SK-N-SH (cell line): ENCODE results near the gene BHMT. TPM values are rescaled to one million over a fixed set of nuclear protein-coding genes. Genes with fewer than 3 reads are reported as not detected.

Experiments
- CTCF ChIA-PET: fragments of 300-600, 350-600 bp; formaldehyde crosslinking; extraction: SDS; loops from one replicate; lab custom pipeline; 2021; lab: Yijun Ruan, JAX
- POLR2A ChIA-PET: fragments of 350-600 bp; sonication (Branson Sonifier 250); formaldehyde crosslinking; extraction: SDS; loops from one replicate; lab custom pipeline; 2020; ENCODE audit warnings: antibody characterized with exemption, inconsistent platforms; lab: Yijun Ruan, JAX
- DNase-seq: peaks from one replicate; pipeline ENCODE4 v3.0.0; 2012
- H2AFZ ChIP-seq: fragments of 200-600 bp; sonication (generic); 2 replicates; pipeline ENCODE4 v1.8.1; 2016; ENCODE audit warnings: antibody characterized with exemption, mild to moderate bottlenecking, low read depth
- H3F3A ChIP-seq: fragments of 200-600 bp; sonication (generic); replicated peaks from 2 replicates; pipeline ENCODE3; 2016; ENCODE audit warnings: antibody characterized with exemption, mild to moderate bottlenecking; ENCODE audit not compliant: insufficient read depth
- H3K27ac ChIP-seq, 2 experiments: fragments of 200-500 bp in 1 of 2; fragments of 200-600 bp in 1 of 2; sonication (Bioruptor generic) in 1 of 2; sonication (generic), shearing (Covaris generic) in 1 of 2; 2 replicates each; pipeline versions ENCODE4 v1.5.1 to v1.6.1; 2014 to 2016; ENCODE audit warnings: low read depth in 2 of 2, inconsistent platforms in 1 of 2, low read length in 1 of 2, mild to moderate bottlenecking in 1 of 2, mixed read lengths in 1 of 2
- H3K27me3 ChIP-seq: fragments of 200-600 bp; sonication (generic), shearing (Covaris generic); 2 replicates; pipeline ENCODE4 v1.6.1; 2016; ENCODE audit warnings: mixed run types; ENCODE audit not compliant: insufficient read depth
- H3K36me3 ChIP-seq, 2 experiments: fragments of 200-500 bp in 1 of 2; fragments of 200-600 bp in 1 of 2; sonication (Bioruptor generic) in 1 of 2; sonication (generic) in 1 of 2; replicated peaks in 1 of 2; 2 replicates each; pipeline versions ENCODE3 to v1.5.1; 2014 to 2016; ENCODE audit warnings: low read length in 1 of 2, mild to moderate bottlenecking in 1 of 2; ENCODE audit not compliant: insufficient read depth in 2 of 2, control insufficient read depth in 1 of 2
- H3K4me1 ChIP-seq, 2 experiments: fragments of 200-500 bp in 1 of 2; fragments of 200-600 bp in 1 of 2; sonication (Bioruptor generic) in 1 of 2; sonication (generic), shearing (Covaris generic) in 1 of 2; 2 replicates each; pipeline versions ENCODE4 v1.5.1 to v1.6.1; 2014 to 2016; ENCODE audit warnings: low read depth in 1 of 2, low read length in 1 of 2, mixed run types in 1 of 2; ENCODE audit not compliant: insufficient read depth in 2 of 2, control insufficient read depth in 1 of 2
- H3K4me2 ChIP-seq: fragments of 200-600 bp; sonication (generic), shearing (Covaris generic); 2 replicates; pipeline ENCODE4 v1.6.1; 2017; ENCODE audit warnings: mixed run types
- H3K4me3 ChIP-seq, 2 experiments: fragments of 200-500 bp in 1 of 2; fragments of 200-600 bp in 1 of 2; sonication (Bioruptor generic) in 1 of 2; sonication (generic), shearing (Covaris generic) in 1 of 2; 2 replicates each; pipeline versions ENCODE4 v1.5.1 to v1.8.1; 2014 to 2016; ENCODE audit warnings: low read depth in 2 of 2, inconsistent platforms in 1 of 2, low read length in 1 of 2, mild to moderate bottlenecking in 1 of 2, mixed read lengths in 1 of 2, moderate library complexity in 1 of 2
- H3K79me2 ChIP-seq: fragments of 200-600 bp; sonication (generic); 2 replicates; pipeline ENCODE4 v1.8.1; 2017; ENCODE audit warnings: mild to moderate bottlenecking; ENCODE audit not compliant: insufficient read depth
- H3K9ac ChIP-seq: fragments of 200-600 bp; sonication (generic); 2 replicates; pipeline ENCODE4 v1.6.1; 2017; ENCODE audit warnings: mixed run types
- H3K9me2 ChIP-seq: fragments of 200-600 bp; sonication (generic); 2 replicates; pipeline ENCODE4 v1.6.1; 2017; ENCODE audit warnings: mixed run types
- H3K9me3 ChIP-seq: fragments of 200-600 bp; sonication (generic); 2 replicates; pipeline ENCODE4 v1.6.1; 2017; ENCODE audit warnings: mixed run types, mild to moderate bottlenecking, moderate library complexity
- H4K20me1 ChIP-seq: fragments of 200-600 bp; sonication (generic); 2 replicates; pipeline ENCODE4 v1.6.1; 2017; ENCODE audit warnings: mild to moderate bottlenecking, mixed run types; ENCODE audit not compliant: insufficient read depth
- CHD2 ChIP-seq: fragments of 150-350 bp; IDR thresholded peaks from 2 replicates; pipeline ENCODE4 v1.6.1; 2018; ENCODE audit warnings: low read length; ENCODE audit not compliant: partially characterized antibody
- CTCF ChIP-seq: fragments of 200-600 bp; sonication (generic); IDR thresholded peaks from 2 replicates; pipeline ENCODE4 v1.6.1; 2017; ENCODE audit warnings: antibody characterized with exemption, mild to moderate bottlenecking, moderate library complexity
- EP300 ChIP-seq, 2 experiments: IDR thresholded peaks; 2 replicates each; pipeline versions ENCODE4 v1.4.0 to v1.6.1; 2012; ENCODE audit warnings: borderline replicate concordance in 1 of 2, low read depth in 1 of 2, low read length in 1 of 2
- EZH2phosphoT487 ChIP-seq: fragments of 200-600 bp; sonication (generic); IDR thresholded peaks from 2 replicates; pipeline ENCODE4 v1.6.1; 2017; ENCODE audit warnings: low read depth, mixed run types, mild to moderate bottlenecking, antibody characterized with exemption, moderate library complexity, borderline replicate concordance
- FOSL2 ChIP-seq: IDR thresholded peaks from 2 replicates; pipeline ENCODE4 v1.4.0; 2012; ENCODE audit warnings: low read depth, mild to moderate bottlenecking, moderate library complexity, borderline replicate concordance
- FOXJ3 ChIP-seq: sonication (generic); formaldehyde crosslinking; IDR thresholded peaks from 2 replicates; pipeline ENCODE4 v1.5.1; 2020; ENCODE audit warnings: mild to moderate bottlenecking, missing genetic modification reagents
- FOXM1 ChIP-seq: IDR thresholded peaks from 2 replicates; pipeline ENCODE4 v1.4.0; 2012; ENCODE audit warnings: low read depth, mild to moderate bottlenecking
- GATA2 ChIP-seq: sonication (generic); formaldehyde crosslinking; IDR thresholded peaks from 2 replicates; pipeline ENCODE4 v1.5.0; 2020; ENCODE audit warnings: mild to moderate bottlenecking, missing genetic modification reagents
- JUND ChIP-seq: IDR thresholded peaks from 2 replicates; pipeline ENCODE4 v1.4.0; 2012
- MEF2A ChIP-seq: IDR thresholded peaks from 2 replicates; pipeline ENCODE4 v1.4.0; 2012; ENCODE audit warnings: low read depth, borderline replicate concordance
- MXI1 ChIP-seq: IDR thresholded peaks from 2 replicates; pipeline ENCODE4 v1.6.1; 2012; ENCODE audit warnings: mild to moderate bottlenecking, low read depth, low read length, improper control_type of control experiment
- NFIC ChIP-seq: IDR thresholded peaks from 2 replicates; pipeline ENCODE4 v1.4.0; 2012; ENCODE audit warnings: borderline replicate concordance
- PBX3 ChIP-seq: IDR thresholded peaks from 2 replicates; pipeline ENCODE4; 2012
- RXRA ChIP-seq: IDR thresholded peaks from 2 replicates; pipeline ENCODE4 v1.4.0; 2012; ENCODE audit warnings: low read depth, mild to moderate bottlenecking, borderline replicate concordance
- SIN3A ChIP-seq: IDR thresholded peaks from 2 replicates; pipeline ENCODE4 v1.6.1; 2012; ENCODE audit warnings: low read depth, mild to moderate bottlenecking, low read length, moderate library complexity, borderline replicate concordance
- SMC3 ChIP-seq: IDR thresholded peaks from 2 replicates; pipeline ENCODE4 v1.6.1; 2012; ENCODE audit warnings: low read depth, low read length, improper control_type of control experiment
- TCF12 ChIP-seq: IDR thresholded peaks from 2 replicates; pipeline ENCODE4 v1.4.0; 2012
- USF1 ChIP-seq: IDR thresholded peaks from 2 replicates; pipeline ENCODE4 v1.4.0; 2012; ENCODE audit warnings: low read depth, borderline replicate concordance
- WGBS: methylation state at CpG from one replicate; pipeline ENCODE4 v1.1.6; 2017; ENCODE audit warnings: low lambda C conversion rate; 5-methylcytosine and 5-hydroxymethylcytosine counted together
- polyA plus RNA-seq, 3 experiments: library from polyadenylated mRNA; depleted of rRNA; stranded (reverse); fragments of >200 nt; gene quantifications; 2 replicates each; pipeline ENCODE4 v1.2.3, GENCODE V29; 2012
- TF ChIP-seq, protein P1 (sequence below): fragments of 150-350 bp; IDR thresholded peaks from 2 replicates; pipeline ENCODE4 v1.6.1; 2017; ENCODE audit warnings: antibody characterized with exemption, low read length, low read depth, borderline replicate concordance
- TF ChIP-seq, protein P2 (sequence below): IDR thresholded peaks from 2 replicates; pipeline ENCODE4 v1.4.0; 2012; ENCODE audit warnings: low read depth
- TF ChIP-seq, protein P3 (sequence below): fragments of 150-350 bp; IDR thresholded peaks from 2 replicates; pipeline ENCODE4 v1.6.1; 2016; ENCODE audit warnings: mild to moderate bottlenecking, low read depth, low read length

Gene BHMT
- polyA plus RNA-seq, 1 of the 3 experiments (the other 2 are of a cell fraction) = not detected

GRCh38 chr5:79149433-79149832 is 37.8 kb downstream of the BHMT start:
- Histone ChIP-seq H3F3A (no peaks in the 10 kb centered on the region), H3K79me2 (no peaks in the 10 kb centered on the region), H3K4me3 (no peak overlapping the region), H3K9me3 (no peaks in the 10 kb centered on the region), H3K36me3 (no peaks in the 10 kb centered on the region), H3K27me3 (no peaks in the 10 kb centered on the region), H4K20me1 (no peaks in the 10 kb centered on the region)
- ChIA-PET CTCF (interaction anchor here (1.2 to 3.3 kb wide), 3 partner anchors 17 to 129 kb away, joined by 5 to 11 read pairs (median 7); no protein-coding TSS in a partner anchor), POLR2A (no interaction called here)
- no peak for DNase-seq
- TF ChIP-seq MEF2A (no peak), NFIC (no peak), GATA2 (CRISPR knock-in tag) (no peak), JUND (no peak), MXI1 (no peak), CTCF (no peak), FOSL2 (no peak), SIN3A (no peak), USF1 (no peak)
- TF ChIP-seq, protein P1, sequence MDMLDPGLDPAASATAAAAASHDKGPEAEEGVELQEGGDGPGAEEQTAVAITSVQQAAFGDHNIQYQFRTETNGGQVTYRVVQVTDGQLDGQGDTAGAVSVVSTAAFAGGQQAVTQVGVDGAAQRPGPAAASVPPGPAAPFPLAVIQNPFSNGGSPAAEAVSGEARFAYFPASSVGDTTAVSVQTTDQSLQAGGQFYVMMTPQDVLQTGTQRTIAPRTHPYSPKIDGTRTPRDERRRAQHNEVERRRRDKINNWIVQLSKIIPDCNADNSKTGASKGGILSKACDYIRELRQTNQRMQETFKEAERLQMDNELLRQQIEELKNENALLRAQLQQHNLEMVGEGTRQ = no peak
- TF ChIP-seq, all 33 proteins: peak for 0
- no peak overlapping the region for H3K4me2 ChIP-seq
- 67% methylated on average over 3 of the region's 3 CpGs for WGBS
- no peak overlapping the region for H2AFZ ChIP-seq
- H3K9ac ChIP-seq = no peak overlapping the region
- H3K9me2 ChIP-seq = no peaks in the 10 kb centered on the region
- H3K4me1 ChIP-seq = no peaks in the 10 kb centered on the region
- no peak overlapping the region for H3K27ac ChIP-seq

GRCh38 chr5:79151942-79152671 is 40.5 kb downstream of the BHMT start:
- H3K79me2 ChIP-seq = no peaks in the 10 kb centered on the region
- no peaks in the 10 kb centered on the region for H3K36me3 ChIP-seq
- H4K20me1 ChIP-seq = no peaks in the 10 kb centered on the region
- H2AFZ ChIP-seq = no peak overlapping the region
- no peaks in the 10 kb centered on the region for H3F3A ChIP-seq
- H3K27ac ChIP-seq = no peak overlapping the region
- H3K27me3 ChIP-seq = no peaks in the 10 kb centered on the region
- H3K4me1 ChIP-seq = no peaks in the 10 kb centered on the region
- ChIA-PET POLR2A (no interaction called here), CTCF (interaction anchor here (2.3 to 3.3 kb wide), 2 partner anchors 19 to 127 kb away, joined by 7 to 11 read pairs; no protein-coding TSS in a partner anchor)
- DNase-seq = no peak
- TF ChIP-seq, protein P2, sequence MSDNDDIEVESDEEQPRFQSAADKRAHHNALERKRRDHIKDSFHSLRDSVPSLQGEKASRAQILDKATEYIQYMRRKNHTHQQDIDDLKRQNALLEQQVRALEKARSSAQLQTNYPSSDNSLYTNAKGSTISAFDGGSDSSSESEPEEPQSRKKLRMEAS = no peak
- TF ChIP-seq CHD2 (no peak), FOXM1 (no peak), FOXJ3 (CRISPR knock-in tag) (no peak), EZH2phosphoT487 (no peak), PBX3 (no peak), RXRA (no peak), SMC3 (no peak), NFIC (no peak), MEF2A (no peak), TCF12 (no peak), FOSL2 (no peak), EP300 (IDR thresholded peaks at IDR 0.05; ENCODE audit: borderline replicate concordance in 1 of 2, low read depth in 1 of 2, low read length in 1 of 2) (no peak), SIN3A (no peak), JUND (no peak)
- TF ChIP-seq, protein P3, sequence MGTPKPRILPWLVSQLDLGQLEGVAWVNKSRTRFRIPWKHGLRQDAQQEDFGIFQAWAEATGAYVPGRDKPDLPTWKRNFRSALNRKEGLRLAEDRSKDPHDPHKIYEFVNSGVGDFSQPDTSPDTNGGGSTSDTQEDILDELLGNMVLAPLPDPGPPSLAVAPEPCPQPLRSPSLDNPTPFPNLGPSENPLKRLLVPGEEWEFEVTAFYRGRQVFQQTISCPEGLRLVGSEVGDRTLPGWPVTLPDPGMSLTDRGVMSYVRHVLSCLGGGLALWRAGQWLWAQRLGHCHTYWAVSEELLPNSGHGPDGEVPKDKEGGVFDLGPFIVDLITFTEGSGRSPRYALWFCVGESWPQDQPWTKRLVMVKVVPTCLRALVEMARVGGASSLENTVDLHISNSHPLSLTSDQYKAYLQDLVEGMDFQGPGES = no peak
- WGBS = 67% methylated on average over 6 of the region's 6 CpGs
- H3K4me2 ChIP-seq = no peak overlapping the region
- no peak overlapping the region for H3K4me3 ChIP-seq
- H3K9ac ChIP-seq = no peak overlapping the region
- no peaks in the 10 kb centered on the region for H3K9me3 ChIP-seq
- H3K9me2 ChIP-seq = no peaks in the 10 kb centered on the region
